ENCODE measurements around the gene TST.

DNA sequence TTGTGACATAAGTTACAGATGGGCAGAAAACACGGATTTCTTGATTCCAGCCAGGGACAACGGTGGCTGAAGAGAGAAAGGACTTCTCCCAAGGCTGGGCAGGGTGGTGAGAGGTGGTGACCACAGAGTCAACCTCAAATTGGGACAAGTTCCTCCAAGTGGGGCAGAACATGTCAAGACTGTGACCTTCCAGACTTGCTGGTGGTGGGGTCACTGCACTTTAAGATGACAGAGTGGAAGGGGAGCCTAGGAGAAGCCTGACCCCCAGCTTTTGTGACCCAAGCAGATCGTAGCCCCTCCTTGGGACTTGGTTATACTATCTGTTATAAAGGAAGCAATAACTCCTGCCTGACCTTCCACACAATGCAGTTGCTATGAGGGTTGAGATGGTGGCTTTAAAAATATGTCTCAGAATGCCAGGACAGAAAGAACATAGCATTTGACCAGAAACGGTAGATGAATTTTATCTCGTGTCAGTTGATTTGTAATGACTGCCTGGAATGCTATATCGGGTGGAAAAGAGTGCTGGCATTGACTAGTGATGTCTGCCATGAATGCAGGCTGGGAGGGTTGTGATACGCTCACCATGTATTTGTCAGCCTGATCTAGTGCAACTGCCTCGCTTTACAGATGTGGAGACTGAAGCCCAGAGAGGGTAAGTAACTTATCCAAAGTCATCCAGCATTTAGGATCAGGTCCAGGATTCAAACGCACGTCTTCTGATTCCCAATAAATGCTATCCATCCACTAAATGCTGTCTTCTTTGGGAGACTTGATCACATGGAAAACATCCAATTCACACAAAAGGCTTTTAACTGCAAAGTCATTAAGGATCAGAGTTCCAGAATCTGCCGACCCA lies 18.3 kb downstream of the TST start:
- TF ChIP-seq, protein P1, sequence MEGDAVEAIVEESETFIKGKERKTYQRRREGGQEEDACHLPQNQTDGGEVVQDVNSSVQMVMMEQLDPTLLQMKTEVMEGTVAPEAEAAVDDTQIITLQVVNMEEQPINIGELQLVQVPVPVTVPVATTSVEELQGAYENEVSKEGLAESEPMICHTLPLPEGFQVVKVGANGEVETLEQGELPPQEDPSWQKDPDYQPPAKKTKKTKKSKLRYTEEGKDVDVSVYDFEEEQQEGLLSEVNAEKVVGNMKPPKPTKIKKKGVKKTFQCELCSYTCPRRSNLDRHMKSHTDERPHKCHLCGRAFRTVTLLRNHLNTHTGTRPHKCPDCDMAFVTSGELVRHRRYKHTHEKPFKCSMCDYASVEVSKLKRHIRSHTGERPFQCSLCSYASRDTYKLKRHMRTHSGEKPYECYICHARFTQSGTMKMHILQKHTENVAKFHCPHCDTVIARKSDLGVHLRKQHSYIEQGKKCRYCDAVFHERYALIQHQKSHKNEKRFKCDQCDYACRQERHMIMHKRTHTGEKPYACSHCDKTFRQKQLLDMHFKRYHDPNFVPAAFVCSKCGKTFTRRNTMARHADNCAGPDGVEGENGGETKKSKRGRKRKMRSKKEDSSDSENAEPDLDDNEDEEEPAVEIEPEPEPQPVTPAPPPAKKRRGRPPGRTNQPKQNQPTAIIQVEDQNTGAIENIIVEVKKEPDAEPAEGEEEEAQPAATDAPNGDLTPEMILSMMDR (IDR thresholded peaks at IDR 0.05), result no peak
- no peak for TF ChIP-seq POLR2A (IDR thresholded peaks at IDR 0.05)

All from esophagus squamous epithelium (tissue), 4 donors.